ENCODE measurements around the gene CKAP4. TPM values are rescaled to one million over a fixed set of nuclear protein-coding genes. Genes with fewer than 3 reads are reported as not detected.

The CKAP4 gene
- total and polyA plus RNA-seq, 9 of the 15 experiments (the other 6 are each of a cell fraction or from before 2014, with no cell fraction given) = 0.08 to 0.20 TPM; not detected in 7

GRCh38 chr12:106213662-106214061 lies 34.2 kb downstream of the CKAP4 start:
- no peak for DNase-seq (ENCODE audit: extremely low read depth in 1 of 4, low spot score in 3 of 4)
- no peaks in the 10 kb centered on the region for H3K36me3 ChIP-seq (ENCODE audit: control insufficient read depth, insufficient read depth, low read length)
- H3K9me1 ChIP-seq (ENCODE audit: control insufficient read depth, insufficient read depth, low read length) = no peaks in the 10 kb centered on the region
- no peak for TF ChIP-seq CBX3 (IDR thresholded peaks at IDR 0.05; ENCODE audit: borderline replicate concordance in 1 of 2, low read length in 2 of 2)
- no TSS peak for BruUV-seq (replicated peaks)
- ChIA-PET POLR2A (no interaction called here), CTCF (ENCODE audit: low intra/inter-chr PET ratio) (no interaction called here)
- no peak overlapping the region for H3K27ac ChIP-seq (ENCODE audit: extremely low read depth, low read depth, low read length)
- H3K4me1 ChIP-seq (replicated peaks in 1 of 2; ENCODE audit: control insufficient read depth in 2 of 2, insufficient read depth in 2 of 2, low read length in 2 of 2) = no peaks in the 10 kb centered on the region
- FAIRE-seq = no peak
- H3K4me3 ChIP-seq = no peak overlapping the region
- WGBS (ENCODE audit: insufficient coverage, low coverage, missing lambda C conversion rate) = 0% methylated on average over 6 of the region's 6 CpGs
- H3K4me2 ChIP-seq (ENCODE audit: insufficient read depth, low read length) = no peak overlapping the region
- no peak overlapping the region for H2AFZ ChIP-seq (ENCODE audit: low read depth, low read length)
- H4K20me1 ChIP-seq (replicated peaks; ENCODE audit: control insufficient read depth, insufficient read depth, low read length) = no peaks in the 10 kb centered on the region
- H3K9ac ChIP-seq (ENCODE audit: insufficient read depth in 1 of 2, low read depth in 2 of 2, low read length in 2 of 2) = no peak overlapping the region
- H3K9me3 ChIP-seq (replicated peaks; ENCODE audit: control insufficient read depth, insufficient read depth, low read depth, low read length) = peaks cover 3% of the 10 kb centered on the region; the same call in 1 of the 2 replicates
- H3K27me3 ChIP-seq (ENCODE audit: control insufficient read depth in 2 of 2, insufficient read depth in 2 of 2, low read length in 2 of 2) = peaks cover 0 to 13% of the 10 kb centered on the region in 2 experiments; a peak in 2 of 5 replicates
- in situ Hi-C loops (cut with MboI) (no loop called here), intact Hi-C loops (cut with micrococcal nuclease) (no loop called here)
- no peaks in the 10 kb centered on the region for H3K79me2 ChIP-seq (ENCODE audit: control insufficient read depth, insufficient read depth, low read length)
- ATAC-seq = no peak

GRCh38 chr12:106211973-106212372 lies 35.8 kb downstream of the CKAP4 start:
- no TSS peak for BruUV-seq (replicated peaks)
- peaks cover 0 to 13% of the 10 kb centered on the region in 2 experiments; a peak in 2 of 5 replicates for H3K27me3 ChIP-seq (ENCODE audit: control insufficient read depth in 2 of 2, insufficient read depth in 2 of 2, low read length in 2 of 2)
- CTCF ChIA-PET (ENCODE audit: low intra/inter-chr PET ratio) = no interaction called here
- no peaks in the 10 kb centered on the region for H3K79me2 ChIP-seq (ENCODE audit: control insufficient read depth, insufficient read depth, low read length)
- H2AFZ ChIP-seq (ENCODE audit: low read depth, low read length) = no peak overlapping the region
- H4K20me1 ChIP-seq (replicated peaks; ENCODE audit: control insufficient read depth, insufficient read depth, low read length) = no peaks in the 10 kb centered on the region
- FAIRE-seq (no peak), DNase-seq (ENCODE audit: extremely low read depth in 1 of 4, low spot score in 3 of 4) (no peak), ATAC-seq (no peak)
- H3K4me3 ChIP-seq = no peak overlapping the region
- POLR2A ChIA-PET = no interaction called here
- no peaks in the 10 kb centered on the region for H3K9me3 ChIP-seq (replicated peaks; ENCODE audit: control insufficient read depth, insufficient read depth, low read depth, low read length)
- no peak overlapping the region for H3K4me2 ChIP-seq (ENCODE audit: insufficient read depth, low read length)
- 0% methylated on average over 8 of the region's 8 CpGs for WGBS (ENCODE audit: insufficient coverage, low coverage, missing lambda C conversion rate)
- H3K9me1 ChIP-seq (ENCODE audit: control insufficient read depth, insufficient read depth, low read length) = no peaks in the 10 kb centered on the region
- H3K27ac ChIP-seq (ENCODE audit: extremely low read depth, low read depth, low read length) = no peak overlapping the region
- intact Hi-C loops (cut with micrococcal nuclease) (no loop called here), in situ Hi-C loops (cut with MboI) (no loop called here)
- H3K9ac ChIP-seq (ENCODE audit: insufficient read depth in 1 of 2, low read depth in 2 of 2, low read length in 2 of 2) = no peak overlapping the region
- no peaks in the 10 kb centered on the region for H3K36me3 ChIP-seq (ENCODE audit: control insufficient read depth, insufficient read depth, low read length)
- H3K4me1 ChIP-seq (replicated peaks in 1 of 2; ENCODE audit: control insufficient read depth in 2 of 2, insufficient read depth in 2 of 2, low read length in 2 of 2) = no peaks in the 10 kb centered on the region
- no peak for TF ChIP-seq CGGBP1 (CRISPR knock-in tag; IDR thresholded peaks at IDR 0.05)
- TF ChIP-seq ZC3H4 (CRISPR knock-in tag; IDR thresholded peaks at IDR 0.05; ENCODE audit: borderline replicate concordance) = no peak
- TF ChIP-seq SMARCA5 (IDR thresholded peaks at IDR 0.05) = no peak
- no peak for TF ChIP-seq HMG20B (CRISPR knock-in tag; IDR thresholded peaks at IDR 0.05)
- TF ChIP-seq ZNF785 (CRISPR knock-in tag; IDR thresholded peaks at IDR 0.05) = no peak
- TF ChIP-seq CCNT2 (IDR thresholded peaks at IDR 0.05; ENCODE audit: borderline replicate concordance, extremely low read depth, insufficient read length, low read depth, low read length) = no peak
- TF ChIP-seq POLR2A (conservative IDR thresholded peaks at IDR 0.05) = no peak
- TF ChIP-seq ZBTB33 (CRISPR knock-in tag; IDR thresholded peaks at IDR 0.05) = no peak
- TF ChIP-seq ZNF217 (CRISPR knock-in tag; IDR thresholded peaks at IDR 0.05) = no peak
- TF ChIP-seq ZNF76 (CRISPR knock-in tag; IDR thresholded peaks at IDR 0.05; ENCODE audit: borderline replicate concordance) = no peak
- TF ChIP-seq HINFP (tag; conservative IDR thresholded peaks at IDR 0.05; ENCODE audit: low read depth) = no peak

Measured in K562 (cell line).